B cell (primary cell): Measurements from ENCODE around the gene TARS2. TPM values are rescaled to one million over a fixed set of nuclear protein-coding genes. Genes with fewer than 3 reads are reported as not detected.

ENCODE experiments used
- ATAC-seq: fragments of 200-7000 bp; cut with Tn5 transposase; one replicate; pipeline ENCODE4 v1.10.0; 2021; ENCODE audit warnings: low read depth, mild to moderate bottlenecking, moderate number of reproducible peaks, moderate library complexity
- CTCF ChIA-PET: fragments of 350-600 bp; sonication (Branson Sonifier 250); formaldehyde crosslinking; loops from one replicate; lab custom pipeline; 2021; ENCODE audit warnings: antibody characterized with exemption, inconsistent platforms; lab: Charles Lee
- POLR2A ChIA-PET: fragments of 350-600 bp; sonication (Branson Sonifier 250); formaldehyde crosslinking; loops from one replicate; lab custom pipeline; 2021; ENCODE audit warnings: antibody characterized with exemption; lab: Charles Lee
- DNase-seq: peaks from one replicate; pipeline ENCODE4 v3.0.0; 2013
- H2AFZ ChIP-seq: 2 replicates; pipeline ENCODE4 v1.6.1; 2012; ENCODE audit warnings: mild to moderate bottlenecking, low read depth, low read length; ENCODE audit not compliant: insufficient read depth, poor library complexity, severe bottlenecking
- H3K27ac ChIP-seq, 2 donors: 1 replicate in 1 of 2; 2 replicates in 1 of 2; pipeline ENCODE4 v1.5.1; 2012 to 2013; ENCODE audit warnings: low read length in 2 of 2, mild to moderate bottlenecking in 2 of 2, moderate library complexity in 1 of 2
- H3K27me3 ChIP-seq, 4 experiments: fragments of 200-600 bp in 1 of 4; sonication (generic) in 1 of 4; replicated peaks in 1 of 4; 1 replicate in 2 of 4; 2 replicates in 2 of 4; pipeline versions ENCODE4 v1.6.1 to v1.7.0; 2013 to 2016; ENCODE audit warnings: low read length in 3 of 4, mild to moderate bottlenecking in 2 of 4, mixed read lengths in 1 of 4, moderate library complexity in 1 of 4; ENCODE audit not compliant: insufficient read depth in 4 of 4, control insufficient read depth in 3 of 4; ENCODE audit errors: control extremely low read depth in 1 of 4
- H3K36me3 ChIP-seq, 2 experiments: replicated peaks in 1 of 2; 1 replicate in 1 of 2; 2 replicates in 1 of 2; pipeline versions ENCODE4 v1.6.1 to v1.7.1; 2013; ENCODE audit warnings: low read length in 1 of 2; ENCODE audit not compliant: insufficient read depth in 2 of 2, control insufficient read depth in 1 of 2; ENCODE audit errors: control extremely low read depth in 1 of 2, extremely low read depth in 1 of 2
- H3K4me1 ChIP-seq, 2 donors: fragments of 200-600 bp in 1 of 2; sonication (generic) in 1 of 2; 1 replicate in 1 of 2; 2 replicates in 1 of 2; pipeline versions ENCODE4 v1.5.1 to v1.6.1; 2013 to 2017; ENCODE audit warnings: low read length in 2 of 2; ENCODE audit not compliant: control insufficient read depth in 2 of 2, insufficient read depth in 2 of 2
- H3K4me2 ChIP-seq: replicated peaks from 2 replicates; pipeline ENCODE3; 2012; ENCODE audit warnings: mild to moderate bottlenecking, low read depth, low read length; ENCODE audit not compliant: poor library complexity, severe bottlenecking
- H3K4me3 ChIP-seq, 5 experiments: fragments of 200-600 bp in 1 of 5; sonication (generic) in 1 of 5; 1 replicate in 3 of 5; 2 replicates in 2 of 5; pipeline versions ENCODE4 v1.5.1 to v1.7.0; 2011 to 2016; ENCODE audit warnings: low read length in 4 of 5, mild to moderate bottlenecking in 4 of 5, low read depth in 2 of 5, control low read depth in 1 of 5, moderate library complexity in 1 of 5; ENCODE audit not compliant: insufficient read depth in 1 of 5; ENCODE audit errors: control extremely low read depth in 1 of 5, extremely low read depth in 1 of 5
- H3K79me2 ChIP-seq: fragments of 200-600 bp; sonication (generic); one replicate; pipeline ENCODE4 v1.6.0; 2016; ENCODE audit warnings: low read length; ENCODE audit not compliant: control insufficient read depth, insufficient read depth
- H3K9ac ChIP-seq: fragments of 200-600 bp; sonication (generic); 2 replicates; pipeline ENCODE4 v1.6.1; 2017; ENCODE audit warnings: mild to moderate bottlenecking, low read length, moderate library complexity
- H3K9me3 ChIP-seq, 3 donors: one replicate each; pipeline versions ENCODE4 v1.6.1 to v1.7.1; 2013; ENCODE audit warnings: low read length in 2 of 3; ENCODE audit not compliant: control insufficient read depth in 2 of 3, insufficient read depth in 1 of 3; ENCODE audit errors: control extremely low read depth in 1 of 3
- H4K20me1 ChIP-seq: 2 replicates; pipeline ENCODE4 v1.6.0; 2012; ENCODE audit warnings: mild to moderate bottlenecking, low read length; ENCODE audit not compliant: insufficient read depth, control insufficient read depth, poor library complexity, severe bottlenecking
- H3K27ac Mint-ChIP-seq: one replicate; pipeline ENCODE4 v1.8.0; 2021; ENCODE audit warnings: mixed read lengths
- H3K27me3 Mint-ChIP-seq: one replicate; pipeline ENCODE4 v1.8.0; 2021; ENCODE audit warnings: mixed read lengths
- H3K4me1 Mint-ChIP-seq: one replicate; pipeline ENCODE4 v1.8.0; 2021; ENCODE audit warnings: mixed read lengths
- H3K4me3 Mint-ChIP-seq: one replicate; pipeline ENCODE4 v1.8.0; 2021; ENCODE audit warnings: mixed read lengths
- H3K9me3 Mint-ChIP-seq: one replicate; pipeline ENCODE4 v1.8.0; 2022; ENCODE audit warnings: mixed read lengths; ENCODE audit not compliant: insufficient read depth
- EZH2 ChIP-seq: IDR thresholded peaks from 2 replicates; pipeline ENCODE4 v1.6.1; 2012; ENCODE audit warnings: borderline replicate concordance, low read depth, mild to moderate bottlenecking, moderate library complexity, low read length; ENCODE audit not compliant: insufficient read depth, poor library complexity, severe bottlenecking
- WGBS: methylation state at CpG from one replicate; pipeline ENCODE4 v1.1.5; 2013; ENCODE audit warnings: missing lambda C conversion rate; ENCODE audit not compliant: insufficient coverage; 5-methylcytosine and 5-hydroxymethylcytosine counted together
- intact Hi-C: fragments of 100-400 bp; cut with micrococcal nuclease; formaldehyde crosslinking; loops from one replicate; pipeline ENCODE4 v1.10.0; 2022
- polyA plus RNA-seq: library from polyadenylated mRNA; depleted of rRNA; stranded (reverse); fragments of >200 nt; gene quantifications from 2 replicates; pipeline ENCODE4 v1.2.3, GENCODE V29; 2012
- total RNA-seq, 2 donors: library from RNA; stranded (reverse); fragments of 120-200 nt in 1 of 2; gene quantifications; 1 replicate in 1 of 2; 2 replicates in 1 of 2; pipeline versions ENCODE4 v1.2.3 to v1.2.4, GENCODE V29; 2013 to 2022
- TF ChIP-seq, protein P1 (sequence below): fragments of 200-600 bp; IDR thresholded peaks from one replicate; pipeline ENCODE4 v1.8.0; 2022; ENCODE audit warnings: antibody characterized with exemption, mild to moderate bottlenecking

The TARS2 gene
- total and polyA plus RNA-seq, 2 donors (not counting 1 experiment from before 2014, with no cell fraction given), result 42.2 to 53.6 TPM

DNA sequence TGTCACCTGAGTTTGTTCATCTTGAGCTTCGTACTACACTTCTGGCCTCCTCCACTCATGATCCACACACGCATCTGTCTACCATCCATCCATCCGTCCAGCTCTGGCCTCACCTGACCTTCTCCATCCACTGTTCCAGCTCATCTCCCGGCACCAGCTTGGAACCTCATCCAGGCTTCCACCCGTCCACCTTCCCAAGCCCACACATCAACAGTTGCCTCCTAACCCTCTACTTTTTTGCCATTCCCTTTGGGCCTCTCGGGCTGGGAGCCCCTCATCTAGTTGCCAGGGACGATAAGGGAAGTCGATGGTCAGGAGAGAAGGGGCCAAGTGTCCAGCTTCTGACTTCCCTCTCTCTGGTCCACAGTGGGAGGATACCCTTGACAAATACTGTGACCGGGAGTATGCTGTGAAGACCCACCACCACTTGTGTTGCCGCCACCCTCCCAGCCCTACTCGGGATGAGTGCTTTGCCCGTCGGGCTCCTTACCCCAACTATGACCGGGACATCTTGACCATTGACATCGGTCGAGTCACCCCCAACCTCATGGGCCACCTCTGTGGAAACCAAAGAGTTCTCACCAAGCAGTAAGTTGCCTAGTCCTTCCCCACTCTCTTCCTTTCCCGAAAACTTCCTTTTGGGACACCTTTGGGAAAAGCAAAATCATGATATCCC is 24.9 kb downstream of the TARS2 start:
- Mint-ChIP-seq H3K27ac (no peak overlapping the region), H3K4me3 (no peak overlapping the region), H3K9me3 (no peaks in the 10 kb centered on the region), H3K27me3 (no peaks in the 10 kb centered on the region), H3K4me1 (peaks cover 17% of the 10 kb centered on the region)
- no peak overlapping the region for H3K4me3 ChIP-seq
- ATAC-seq (no peak), DNase-seq (no peak)
- ChIA-PET POLR2A (interaction anchor here (0.5 kb wide), 1 partner anchor 17 kb away, joined by 3 read pairs; no protein-coding TSS in a partner anchor), CTCF (no interaction called here)
- no peak overlapping the region for H2AFZ ChIP-seq
- WGBS, result 96% methylated on average over 17 of the region's 17 CpGs
- no peaks in the 10 kb centered on the region for H3K9me3 ChIP-seq
- H4K20me1 ChIP-seq, result no peaks in the 10 kb centered on the region
- no peaks in the 10 kb centered on the region for H3K36me3 ChIP-seq
- H3K4me1 ChIP-seq, result peaks cover 15 to 19% of the 10 kb centered on the region in 2 donors
- H3K9ac ChIP-seq, result no peak overlapping the region
- H3K27me3 ChIP-seq, result no peaks in the 10 kb centered on the region
- H3K79me2 ChIP-seq, result peaks cover 3% of the 10 kb centered on the region
- H3K4me2 ChIP-seq, result no peak overlapping the region
- H3K27ac ChIP-seq, result no peak overlapping the region
- TF ChIP-seq, protein P1, sequence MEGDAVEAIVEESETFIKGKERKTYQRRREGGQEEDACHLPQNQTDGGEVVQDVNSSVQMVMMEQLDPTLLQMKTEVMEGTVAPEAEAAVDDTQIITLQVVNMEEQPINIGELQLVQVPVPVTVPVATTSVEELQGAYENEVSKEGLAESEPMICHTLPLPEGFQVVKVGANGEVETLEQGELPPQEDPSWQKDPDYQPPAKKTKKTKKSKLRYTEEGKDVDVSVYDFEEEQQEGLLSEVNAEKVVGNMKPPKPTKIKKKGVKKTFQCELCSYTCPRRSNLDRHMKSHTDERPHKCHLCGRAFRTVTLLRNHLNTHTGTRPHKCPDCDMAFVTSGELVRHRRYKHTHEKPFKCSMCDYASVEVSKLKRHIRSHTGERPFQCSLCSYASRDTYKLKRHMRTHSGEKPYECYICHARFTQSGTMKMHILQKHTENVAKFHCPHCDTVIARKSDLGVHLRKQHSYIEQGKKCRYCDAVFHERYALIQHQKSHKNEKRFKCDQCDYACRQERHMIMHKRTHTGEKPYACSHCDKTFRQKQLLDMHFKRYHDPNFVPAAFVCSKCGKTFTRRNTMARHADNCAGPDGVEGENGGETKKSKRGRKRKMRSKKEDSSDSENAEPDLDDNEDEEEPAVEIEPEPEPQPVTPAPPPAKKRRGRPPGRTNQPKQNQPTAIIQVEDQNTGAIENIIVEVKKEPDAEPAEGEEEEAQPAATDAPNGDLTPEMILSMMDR, result no peak
- TF ChIP-seq EZH2, result no peak
- intact Hi-C loops, result no loop called here

DNA sequence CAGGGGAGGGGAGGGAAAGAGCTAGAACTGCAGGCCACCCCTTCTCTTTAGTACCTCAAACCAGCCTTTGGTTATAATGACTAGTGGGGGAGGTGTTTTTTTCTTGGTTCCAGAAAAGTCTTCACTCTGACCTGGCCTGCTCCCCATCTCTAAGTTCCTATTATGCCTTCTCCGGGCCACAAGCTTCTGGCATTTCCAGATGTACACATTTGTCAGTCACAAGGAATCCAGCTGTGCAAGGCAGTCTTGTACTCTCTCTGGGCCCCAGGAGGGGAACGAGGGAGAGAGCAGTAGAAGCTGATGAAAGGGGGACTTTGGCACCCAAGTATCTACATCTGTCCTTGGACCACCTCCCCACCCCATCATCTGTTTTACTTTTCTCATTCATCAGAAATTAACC is 25.6 kb downstream of the TARS2 start:
- Mint-ChIP-seq H3K4me3 (no peak overlapping the region), H3K4me1 (peaks cover 24% of the 10 kb centered on the region), H3K9me3 (no peaks in the 10 kb centered on the region), H3K27me3 (no peaks in the 10 kb centered on the region), H3K27ac (no peak overlapping the region)
- peaks cover 3% of the 10 kb centered on the region for H3K79me2 ChIP-seq
- TF ChIP-seq EZH2, result no peak
- TF ChIP-seq, protein P1, result no peak
- peaks cover 22 to 26% of the 10 kb centered on the region in 2 donors for H3K4me1 ChIP-seq
- no peaks in the 10 kb centered on the region for H3K27me3 ChIP-seq
- POLR2A ChIA-PET, result no interaction called here
- no peak for DNase-seq
- CTCF ChIA-PET, result no interaction called here
- H3K36me3 ChIP-seq, result no peaks in the 10 kb centered on the region
- no peaks in the 10 kb centered on the region for H3K9me3 ChIP-seq
- H3K4me3 ChIP-seq, result no peak overlapping the region
- no peak for ATAC-seq
- no peak overlapping the region for H3K4me2 ChIP-seq
- intact Hi-C loops, result no loop called here
- no CpG with 5 or more reads among the region's 2 CpGs for WGBS
- no peak overlapping the region for H3K9ac ChIP-seq
- no peaks in the 10 kb centered on the region for H4K20me1 ChIP-seq
- H2AFZ ChIP-seq, result no peak overlapping the region
- H3K27ac ChIP-seq, result no peak overlapping the region
